ENCODE results near the gene ASPSCR1.

GRCh38 chr17:81939218-81939617, 38.2 kb upstream of the ASPSCR1 start:
- no peak for TF ChIP-seq POLR2A (IDR thresholded peaks at IDR 0.05; ENCODE audit: low read length)
- TF ChIP-seq GATA1 (IDR thresholded peaks at IDR 0.05; ENCODE audit: low read depth, low read length), result no peak

All from erythroblast (primary cell).